Testis (tissue), 3 donors: ENCODE measurements around the gene RGS9. TPM values are rescaled to one million over a fixed set of nuclear protein-coding genes. Genes with fewer than 3 reads are reported as not detected.

Experiments
- DNase-seq: peaks from one replicate; pipeline ENCODE4 v3.0.0-alpha.2; 2019
- H3K27ac ChIP-seq, 2 donors: fragments of 200-600 bp; sonication (generic); one replicate each; pipeline ENCODE4 v1.5.1; 2019
- H3K27me3 ChIP-seq: fragments of 200-600 bp; sonication (generic); one replicate; pipeline ENCODE4 v1.5.1; 2019
- H3K36me3 ChIP-seq: fragments of 200-600 bp; sonication (generic); one replicate; pipeline ENCODE4 v1.5.1; 2017; ENCODE audit warnings: low read depth; ENCODE audit errors: missing control alignments
- H3K4me1 ChIP-seq: fragments of 200-600 bp; sonication (generic); one replicate; pipeline ENCODE4 v1.5.1; 2019
- H3K4me3 ChIP-seq, 2 donors: fragments of 200-600 bp; sonication (generic); one replicate each; pipeline ENCODE4 v1.5.1; 2017 to 2019
- H3K9me3 ChIP-seq: fragments of 200-600 bp; sonication (generic); one replicate; pipeline ENCODE4 v1.5.1; 2017
- CTCF ChIP-seq, 3 experiments: fragments of 450-650 bp in 2 of 3; fragments of 200-600 bp in 1 of 3; sonication (generic) in 1 of 3; IDR thresholded peaks; one replicate each; pipeline ENCODE4 v1.5.1; 2016 to 2019; ENCODE audit warnings: antibody characterized with exemption in 3 of 3, mild to moderate bottlenecking in 2 of 3, moderate library complexity in 1 of 3
- POLR2A ChIP-seq: fragments of 450-650 bp; IDR thresholded peaks from one replicate; pipeline ENCODE4 v1.6.1; 2017; ENCODE audit warnings: antibody characterized with exemption, mild to moderate bottlenecking, moderate library complexity
- WGBS, 2 donors: methylation state at CpG; one replicate each; pipeline ENCODE4 v1.1.5; 2018; 5-methylcytosine and 5-hydroxymethylcytosine counted together
- intact Hi-C: fragments of 100-400 bp; cut with DNase I; formaldehyde crosslinking; loops from one replicate; pipeline ENCODE4 v1.15.1; 2023; ENCODE audit warnings: low total_unique reads
- polyA plus RNA-seq: library from polyadenylated mRNA; stranded (reverse); fragments of 350-450 nt; fragmentation: Illumina TruSeq; extraction: RNeasy Lipid Tissue Mini Kit (QIAGEN cat#74804); gene quantifications from one replicate; pipeline ENCODE4 v1.2.3, GENCODE V29; 2014; ENCODE audit warnings: low read depth, low replicate concordance; ENCODE audit not compliant: insufficient read depth
- total RNA-seq, 2 donors: library from RNA; depleted of rRNA; stranded (reverse); fragments of >200 nt; gene quantifications; one replicate each; pipeline ENCODE4 v1.2.3, GENCODE V29; 2016

The RGS9 gene
- total and polyA plus RNA-seq, 3 donors from 2014 or later = 4.6 to 7.9 (median 5.7) TPM

- 94 to 97% methylated on average over 3 of the region's 3 CpGs for WGBS, 2 donors
- H3K27ac ChIP-seq = no peak overlapping the region
- intact Hi-C loops = no loop called here
Observed at GRCh38 chr17:65229621-65229995, 92.4 kb downstream of the RGS9 start.

GRCh38 chr17:65230040-65230439 is 92.9 kb downstream of the RGS9 start:
- no peak for TF ChIP-seq CTCF (IDR thresholded peaks at IDR 0.05)
- TF ChIP-seq POLR2A = no peak
- Histone ChIP-seq H3K27me3 (no peaks in the 10 kb centered on the region), H3K27ac (no peak overlapping the region), H3K9me3 (no peaks in the 10 kb centered on the region), H3K36me3 (no peaks in the 10 kb centered on the region), H3K4me1 (peaks cover 8% of the 10 kb centered on the region), H3K4me3 (no peak overlapping the region)
- DNase-seq = no peak
- 93% methylated on average over 4 of the region's 4 CpGs for WGBS, 2 donors
- intact Hi-C loops = no loop called here

More at GRCh38 chr17:65229621-65229995, 92.4 kb downstream of the RGS9 start:
- no peaks in the 10 kb centered on the region for H3K36me3 ChIP-seq
- DNase-seq = no peak
- no peak for TF ChIP-seq POLR2A
- TF ChIP-seq CTCF (IDR thresholded peaks at IDR 0.05) = no peak
- no peak overlapping the region for H3K4me3 ChIP-seq
- H3K4me1 ChIP-seq = peaks cover 8% of the 10 kb centered on the region
- H3K27me3 ChIP-seq = no peaks in the 10 kb centered on the region
- H3K9me3 ChIP-seq = no peaks in the 10 kb centered on the region

- DNase-seq = no peak
- intact Hi-C loops = no loop called here
- no peaks in the 10 kb centered on the region for H3K36me3 ChIP-seq
- H3K27ac ChIP-seq = no peak overlapping the region
- TF ChIP-seq CTCF (IDR thresholded peaks at IDR 0.05) (no peak), POLR2A (no peak)
- 69 to 89% methylated on average over 5 of the region's 5 CpGs for WGBS, 2 donors
- H3K4me1 ChIP-seq = peaks cover 8% of the 10 kb centered on the region
- no peaks in the 10 kb centered on the region for H3K27me3 ChIP-seq
- H3K4me3 ChIP-seq = no peak overlapping the region
- H3K9me3 ChIP-seq = no peaks in the 10 kb centered on the region
Observed at GRCh38 chr17:65231086-65231485, 93.9 kb downstream of the RGS9 start.

- TF ChIP-seq CTCF (IDR thresholded peaks at IDR 0.05) (peak; percentile 27 to 44 (median 35)), POLR2A (no peak)
- peak; percentile 46 for DNase-seq
- WGBS, 2 donors = 49 to 62% methylated on average over 8 of the region's 8 CpGs
- Histone ChIP-seq H3K27ac (no peak overlapping the region), H3K4me3 (no peak overlapping the region), H3K27me3 (no peaks in the 10 kb centered on the region), H3K36me3 (no peaks in the 10 kb centered on the region), H3K4me1 (peaks cover 8% of the 10 kb centered on the region), H3K9me3 (no peaks in the 10 kb centered on the region)
- intact Hi-C loops = no loop called here
Observed at GRCh38 chr17:65231662-65232335, 94.6 kb downstream of the RGS9 start.

GRCh38 chr17:65235284-65235683 is 98.1 kb downstream of the RGS9 start:
- WGBS, 2 donors = 81 to 93% methylated on average over 2 of the region's 2 CpGs
- no peak for DNase-seq
- no peaks in the 10 kb centered on the region for H3K36me3 ChIP-seq
- intact Hi-C loops = no loop called here
- no peak overlapping the region for H3K4me3 ChIP-seq
- no peaks in the 10 kb centered on the region for H3K9me3 ChIP-seq
- TF ChIP-seq POLR2A = no peak
- TF ChIP-seq CTCF (IDR thresholded peaks at IDR 0.05) = no peak
- no peak overlapping the region for H3K27ac ChIP-seq
- no peaks in the 10 kb centered on the region for H3K27me3 ChIP-seq
- H3K4me1 ChIP-seq = no peaks in the 10 kb centered on the region
